Measurements from ENCODE around the gene GTPBP6. TPM values are rescaled to one million over a fixed set of nuclear protein-coding genes. Genes with fewer than 3 reads are reported as not detected.
A peak's percentile ranks its signal among the peaks of the same experiment; 100 is the strongest.

GTPBP6 gene
- total and polyA plus RNA-seq, 8 donors, result 31.1 to 63.2 (median 53.1) TPM

GRCh38 chrX:363621-364375, 45.2 kb upstream of the GTPBP6 start:
- no peaks in the 10 kb centered on the region for H3K27me3 ChIP-seq
- intact Hi-C loops (cut with DNase I), result no loop called here
- no peaks in the 10 kb centered on the region for H3K4me1 ChIP-seq
- H3K36me3 ChIP-seq, result peaks cover 0 to 30% of the 10 kb centered on the region in 2 donors
- H3K27ac ChIP-seq, result no peak overlapping the region
- peaks cover 0 to 41% of the 10 kb centered on the region in 2 donors for H3K9me3 ChIP-seq
- DNase-seq (peak in 1 of 4 donors; percentile 54), ATAC-seq (no peak)
- H3K4me3 ChIP-seq, result no peak overlapping the region
- TF ChIP-seq, protein P1, sequence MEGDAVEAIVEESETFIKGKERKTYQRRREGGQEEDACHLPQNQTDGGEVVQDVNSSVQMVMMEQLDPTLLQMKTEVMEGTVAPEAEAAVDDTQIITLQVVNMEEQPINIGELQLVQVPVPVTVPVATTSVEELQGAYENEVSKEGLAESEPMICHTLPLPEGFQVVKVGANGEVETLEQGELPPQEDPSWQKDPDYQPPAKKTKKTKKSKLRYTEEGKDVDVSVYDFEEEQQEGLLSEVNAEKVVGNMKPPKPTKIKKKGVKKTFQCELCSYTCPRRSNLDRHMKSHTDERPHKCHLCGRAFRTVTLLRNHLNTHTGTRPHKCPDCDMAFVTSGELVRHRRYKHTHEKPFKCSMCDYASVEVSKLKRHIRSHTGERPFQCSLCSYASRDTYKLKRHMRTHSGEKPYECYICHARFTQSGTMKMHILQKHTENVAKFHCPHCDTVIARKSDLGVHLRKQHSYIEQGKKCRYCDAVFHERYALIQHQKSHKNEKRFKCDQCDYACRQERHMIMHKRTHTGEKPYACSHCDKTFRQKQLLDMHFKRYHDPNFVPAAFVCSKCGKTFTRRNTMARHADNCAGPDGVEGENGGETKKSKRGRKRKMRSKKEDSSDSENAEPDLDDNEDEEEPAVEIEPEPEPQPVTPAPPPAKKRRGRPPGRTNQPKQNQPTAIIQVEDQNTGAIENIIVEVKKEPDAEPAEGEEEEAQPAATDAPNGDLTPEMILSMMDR (IDR thresholded peaks at IDR 0.05), result no peak

DNA sequence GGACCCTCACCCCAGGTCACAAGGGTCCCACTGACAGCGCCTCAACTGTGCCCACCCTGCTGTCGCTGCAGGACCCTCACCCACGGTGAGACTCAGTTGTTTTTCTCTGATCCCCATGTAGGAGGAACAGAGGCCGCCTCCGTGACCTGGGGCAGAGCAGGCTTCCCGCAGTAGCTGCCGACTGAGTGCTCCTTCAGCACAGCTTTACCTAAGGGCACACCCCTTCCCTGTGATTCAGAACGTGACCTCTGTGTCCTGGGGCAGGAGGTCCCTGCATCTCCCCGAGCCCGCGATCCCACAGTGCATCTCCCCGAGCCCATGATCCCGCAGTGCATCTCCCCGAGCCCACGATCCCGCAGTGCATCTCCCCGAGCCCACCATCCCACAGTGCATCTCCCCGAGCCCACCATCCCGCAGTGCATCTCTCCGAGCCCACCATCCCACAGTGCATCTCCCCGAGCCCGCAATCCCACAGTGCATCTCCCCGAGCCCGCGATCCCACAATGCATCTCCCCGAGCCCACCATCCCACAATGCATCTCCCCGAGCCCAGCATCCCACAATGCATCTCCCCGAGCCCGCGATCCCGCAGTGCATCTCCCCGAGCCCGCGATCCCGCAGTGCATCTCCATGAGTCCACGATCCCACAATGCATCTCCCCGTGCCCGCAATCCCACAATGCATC, 44.5 kb upstream of the GTPBP6 start:
- no peaks in the 10 kb centered on the region for H3K27me3 ChIP-seq
- peaks cover 0 to 30% of the 10 kb centered on the region in 2 donors for H3K36me3 ChIP-seq
- peaks cover 0 to 45% of the 10 kb centered on the region in 2 donors for H3K9me3 ChIP-seq
- TF ChIP-seq, protein P1 (IDR thresholded peaks at IDR 0.05), result no peak
- ATAC-seq, result no peak
- intact Hi-C loops (cut with DNase I), result no loop called here
- no peak overlapping the region for H3K27ac ChIP-seq
- no peak overlapping the region for H3K4me3 ChIP-seq
- peak in 1 of 4 donors; percentile 67 for DNase-seq
- H3K4me1 ChIP-seq, result no peaks in the 10 kb centered on the region

DNA sequence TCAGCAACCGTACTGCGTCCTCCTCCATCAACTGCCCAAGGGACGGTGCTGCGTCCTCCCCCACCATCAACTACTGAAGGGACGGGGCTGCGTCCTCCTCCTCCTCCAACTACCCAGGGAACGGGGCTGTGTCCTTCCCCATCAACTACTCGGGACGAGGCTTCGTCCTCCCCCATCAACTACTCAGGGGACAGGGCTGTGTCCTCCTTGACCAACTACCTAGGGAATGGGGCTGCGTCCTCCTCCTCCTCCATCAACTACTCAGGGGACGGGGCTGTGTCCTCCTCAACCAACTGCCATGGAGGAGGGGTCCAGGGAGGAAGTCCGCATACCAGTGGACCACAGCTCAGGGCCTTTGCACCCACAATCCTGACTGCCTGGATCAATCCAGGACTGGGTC, 43.8 kb upstream of the GTPBP6 start:
- ATAC-seq (no peak), DNase-seq (peak in 1 of 4 donors; percentile 32)
- Histone ChIP-seq H3K36me3 (peaks cover 0 to 30% of the 10 kb centered on the region in 2 donors), H3K9me3 (peaks cover 0 to 46% of the 10 kb centered on the region in 2 donors), H3K27ac (no peak overlapping the region), H3K4me1 (no peaks in the 10 kb centered on the region), H3K4me3 (no peak overlapping the region), H3K27me3 (no peaks in the 10 kb centered on the region)
- TF ChIP-seq, protein P1 (IDR thresholded peaks at IDR 0.05), result no peak
- intact Hi-C loops (cut with DNase I), result no loop called here

DNA sequence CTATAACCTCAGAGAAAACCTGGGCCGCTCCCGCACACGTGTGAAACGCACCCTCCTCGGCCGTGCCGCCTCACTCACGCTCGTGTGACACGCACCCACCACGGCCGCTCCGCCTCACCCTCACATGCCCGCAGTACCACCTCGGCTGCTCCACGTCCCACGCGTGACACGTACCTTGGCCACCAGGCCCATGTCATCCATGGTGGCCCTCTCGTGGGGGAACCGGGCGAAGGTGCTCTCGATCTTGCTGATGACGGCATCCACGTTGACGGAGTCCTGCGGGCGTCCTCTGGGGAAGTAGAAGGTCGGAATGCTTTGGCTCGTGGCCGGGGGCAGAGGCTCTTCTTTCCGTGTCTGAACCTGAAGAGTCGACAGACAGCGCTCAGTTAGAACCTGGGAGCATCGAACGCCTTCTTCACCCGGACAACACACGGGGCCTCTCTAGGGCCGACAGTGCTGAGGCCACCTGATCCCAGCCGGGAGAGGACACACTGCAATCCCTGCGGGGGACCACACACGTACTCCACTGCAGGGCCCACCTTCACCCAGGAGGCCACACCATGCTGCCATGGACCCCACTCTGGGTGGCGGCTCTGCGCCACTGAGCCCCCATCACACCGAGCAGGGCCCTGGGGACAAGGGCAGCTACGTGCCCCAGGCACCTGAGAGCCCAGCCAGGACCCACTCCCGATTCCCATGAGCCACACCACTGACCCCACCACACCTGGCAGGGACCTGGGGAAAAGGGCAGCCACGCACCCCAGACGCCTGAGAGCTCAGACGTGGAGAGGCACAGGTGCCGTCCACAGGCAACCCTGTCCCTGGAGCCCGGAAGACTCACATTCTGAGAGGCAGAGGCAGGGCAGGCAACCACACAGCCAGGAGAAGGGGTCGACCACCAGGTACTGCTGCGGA, 42.9 kb upstream of the GTPBP6 start:
- H3K4me1 ChIP-seq, result no peaks in the 10 kb centered on the region
- H3K9me3 ChIP-seq, result peaks cover 0 to 46% of the 10 kb centered on the region in 2 donors
- DNase-seq, result peak in 1 of 4 donors; percentile 68
- H3K27ac ChIP-seq, result no peak overlapping the region
- no peaks in the 10 kb centered on the region for H3K27me3 ChIP-seq
- TF ChIP-seq, protein P1 (IDR thresholded peaks at IDR 0.05), result no peak
- H3K4me3 ChIP-seq, result no peak overlapping the region
- intact Hi-C loops (cut with DNase I), result no loop called here
- ATAC-seq, result no peak
- peaks cover 0 to 30% of the 10 kb centered on the region in 2 donors for H3K36me3 ChIP-seq
